Activated B cell treated with CpG ODN at 0.5 μM for 24 hours (primary cell): ENCODE results near the gene CNGA1. TPM values are rescaled to one million over a fixed set of nuclear protein-coding genes. Genes with fewer than 3 reads are reported as not detected.

Source experiments
- ATAC-seq: fragments of 200-7000 bp; cut with Tn5 transposase; one replicate; pipeline ENCODE4 v1.10.0; 2021; ENCODE audit warnings: low read depth, mild to moderate bottlenecking, moderate library complexity
- CTCF ChIA-PET: fragments of 350-600 bp; sonication (Branson Sonifier 250); formaldehyde crosslinking; loops from one replicate; lab custom pipeline; 2021; ENCODE audit warnings: antibody characterized with exemption; lab: Charles Lee
- POLR2A ChIA-PET: fragments of 350-600 bp; sonication (Branson Sonifier 250); formaldehyde crosslinking; loops from one replicate; lab custom pipeline; 2021; ENCODE audit warnings: antibody characterized with exemption; lab: Charles Lee
- DNase-seq: peaks from one replicate; pipeline ENCODE4 v3.0.0; 2022
- H3K27ac Mint-ChIP-seq: one replicate; pipeline ENCODE4 v1.8.0; 2020; ENCODE audit warnings: mixed read lengths
- H3K27me3 Mint-ChIP-seq: one replicate; pipeline ENCODE4 v1.8.0; 2021; ENCODE audit warnings: mixed read lengths
- H3K36me3 Mint-ChIP-seq: one replicate; pipeline ENCODE4 v1.8.0; 2021; ENCODE audit warnings: low read depth, mixed read lengths
- H3K4me1 Mint-ChIP-seq: one replicate; pipeline ENCODE4 v1.8.0; 2021; ENCODE audit warnings: mixed read lengths
- H3K4me3 Mint-ChIP-seq: one replicate; pipeline ENCODE4 v1.8.0; 2020; ENCODE audit warnings: mild to moderate bottlenecking, mixed read lengths
- H3K9me3 Mint-ChIP-seq: one replicate; pipeline ENCODE4 v1.8.0; 2020; ENCODE audit warnings: mixed read lengths
- intact Hi-C: fragments of 100-400 bp; cut with micrococcal nuclease; formaldehyde crosslinking; loops from one replicate; pipeline ENCODE4 v1.15.1; 2024
- total RNA-seq: library from RNA; stranded (reverse); gene quantifications from 2 replicates; pipeline ENCODE4 v1.2.3, GENCODE V29; 2022
- TF ChIP-seq, protein P1 (sequence below): fragments of 200-600 bp; IDR thresholded peaks from one replicate; pipeline ENCODE4 v1.8.0; 2022; ENCODE audit warnings: antibody characterized with exemption, mild to moderate bottlenecking

Gene CNGA1
- total RNA-seq, 1 donor from 2014 or later, result not detected

GRCh38 chr4:47990145-47990544, 26.3 kb downstream of the CNGA1 start:
- intact Hi-C loops, result no loop called here
- DNase-seq, result no peak
- Mint-ChIP-seq H3K4me1 (no peaks in the 10 kb centered on the region), H3K27me3 (peaks cover 24% of the 10 kb centered on the region), H3K4me3 (no peak overlapping the region), H3K9me3 (peaks cover 13% of the 10 kb centered on the region), H3K27ac (no peak overlapping the region), H3K36me3 (no peaks in the 10 kb centered on the region)
- TF ChIP-seq, protein P1, sequence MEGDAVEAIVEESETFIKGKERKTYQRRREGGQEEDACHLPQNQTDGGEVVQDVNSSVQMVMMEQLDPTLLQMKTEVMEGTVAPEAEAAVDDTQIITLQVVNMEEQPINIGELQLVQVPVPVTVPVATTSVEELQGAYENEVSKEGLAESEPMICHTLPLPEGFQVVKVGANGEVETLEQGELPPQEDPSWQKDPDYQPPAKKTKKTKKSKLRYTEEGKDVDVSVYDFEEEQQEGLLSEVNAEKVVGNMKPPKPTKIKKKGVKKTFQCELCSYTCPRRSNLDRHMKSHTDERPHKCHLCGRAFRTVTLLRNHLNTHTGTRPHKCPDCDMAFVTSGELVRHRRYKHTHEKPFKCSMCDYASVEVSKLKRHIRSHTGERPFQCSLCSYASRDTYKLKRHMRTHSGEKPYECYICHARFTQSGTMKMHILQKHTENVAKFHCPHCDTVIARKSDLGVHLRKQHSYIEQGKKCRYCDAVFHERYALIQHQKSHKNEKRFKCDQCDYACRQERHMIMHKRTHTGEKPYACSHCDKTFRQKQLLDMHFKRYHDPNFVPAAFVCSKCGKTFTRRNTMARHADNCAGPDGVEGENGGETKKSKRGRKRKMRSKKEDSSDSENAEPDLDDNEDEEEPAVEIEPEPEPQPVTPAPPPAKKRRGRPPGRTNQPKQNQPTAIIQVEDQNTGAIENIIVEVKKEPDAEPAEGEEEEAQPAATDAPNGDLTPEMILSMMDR, result no peak
- ATAC-seq, result no peak
- ChIA-PET POLR2A (no interaction called here), CTCF (no interaction called here)

DNA sequence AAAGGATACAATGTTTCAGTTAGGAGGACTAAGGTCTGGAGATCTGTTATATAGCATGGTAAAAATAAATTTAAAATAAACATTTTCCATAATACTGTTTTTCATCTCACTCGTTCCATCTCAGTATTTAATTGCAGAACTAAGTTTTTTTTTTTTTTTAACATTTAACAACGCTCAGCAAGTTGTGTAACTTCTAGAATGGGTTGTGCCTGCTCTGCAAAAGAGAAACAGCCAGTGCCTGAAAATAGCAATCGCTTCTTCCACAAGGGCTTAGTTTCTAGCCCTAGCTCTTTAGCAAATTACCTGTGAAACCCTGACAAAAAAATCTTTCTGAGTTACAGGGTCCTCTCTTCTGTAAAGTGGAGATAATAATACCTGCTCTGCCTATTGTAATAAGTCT, 41.9 kb downstream of the CNGA1 start:
- Mint-ChIP-seq H3K36me3 (no peaks in the 10 kb centered on the region), H3K4me3 (no peak overlapping the region), H3K27ac (no peak overlapping the region), H3K27me3 (no peaks in the 10 kb centered on the region), H3K4me1 (peaks cover 6% of the 10 kb centered on the region), H3K9me3 (no peaks in the 10 kb centered on the region)
- DNase-seq (no peak), ATAC-seq (no peak)
- TF ChIP-seq, protein P1, result no peak
- intact Hi-C loops, result no loop called here
- ChIA-PET CTCF (no interaction called here), POLR2A (no interaction called here)

GRCh38 chr4:47972721-47973120, 43.8 kb downstream of the CNGA1 start:
- Mint-ChIP-seq H3K4me3 (no peak overlapping the region), H3K27ac (no peak overlapping the region), H3K9me3 (no peaks in the 10 kb centered on the region), H3K27me3 (peaks cover 3% of the 10 kb centered on the region), H3K36me3 (no peaks in the 10 kb centered on the region), H3K4me1 (peaks cover 6% of the 10 kb centered on the region)
- intact Hi-C loops, result no loop called here
- ATAC-seq, result no peak
- CTCF ChIA-PET, result no interaction called here
- no peak for DNase-seq
- POLR2A ChIA-PET, result no interaction called here
- TF ChIP-seq, protein P1, result no peak

- intact Hi-C loops, result no loop called here
- Mint-ChIP-seq H3K27ac (no peak overlapping the region), H3K4me3 (no peak overlapping the region), H3K27me3 (peaks cover 3% of the 10 kb centered on the region), H3K9me3 (no peaks in the 10 kb centered on the region), H3K36me3 (no peaks in the 10 kb centered on the region), H3K4me1 (peaks cover 6% of the 10 kb centered on the region)
- no peak for DNase-seq
- ChIA-PET POLR2A (no interaction called here), CTCF (no interaction called here)
- no peak for ATAC-seq
- TF ChIP-seq, protein P1, result no peak
Observed at GRCh38 chr4:47972181-47972580, 44.3 kb downstream of the CNGA1 start.

DNA sequence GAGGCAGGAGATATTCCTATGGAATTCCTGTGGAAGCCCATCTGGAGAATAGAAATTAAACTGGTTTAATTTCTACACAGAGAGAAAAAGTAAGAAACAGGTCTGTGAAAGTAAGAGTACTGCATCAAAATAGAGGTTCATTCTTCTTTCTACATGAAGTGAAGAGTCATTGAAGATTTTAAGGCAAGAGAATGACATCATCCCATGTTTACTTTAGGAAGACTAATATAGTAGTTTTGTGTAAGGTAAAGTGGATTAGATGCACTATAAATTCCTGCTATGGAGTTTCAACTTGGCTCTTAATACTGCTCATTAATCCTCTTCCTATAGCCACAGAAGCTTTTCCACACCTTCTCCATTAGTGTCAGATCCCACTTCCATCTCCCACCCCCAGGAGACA, 47.6 kb downstream of the CNGA1 start:
- POLR2A ChIA-PET, result no interaction called here
- no peak overlapping the region for H3K4me3 Mint-ChIP-seq
- no peak overlapping the region for H3K27ac Mint-ChIP-seq
- DNase-seq (no peak), ATAC-seq (no peak)
- TF ChIP-seq, protein P1, result no peak
- CTCF ChIA-PET, result no interaction called here
- intact Hi-C loops, result no loop called here
- H3K9me3 Mint-ChIP-seq, result no peaks in the 10 kb centered on the region
- no peaks in the 10 kb centered on the region for H3K36me3 Mint-ChIP-seq
- H3K4me1 Mint-ChIP-seq, result peaks cover 6% of the 10 kb centered on the region
- peaks cover 6% of the 10 kb centered on the region for H3K27me3 Mint-ChIP-seq
